HL-60/S4 (cell line): ENCODE data around the gene KIAA0586.
"Not testable (repeated sequence)": the region's sequence is repeated elsewhere in the genome, so short reads cannot be mapped to it uniquely, and the experiment has no call there.

Experiments
- in situ Hi-C: fragments of 300-500 bp; cut with MboI; formaldehyde crosslinking; loops from 2 replicates; pipeline ENCODE4 v1.14.3; 2022; ENCODE audit warnings: low sequenced_read_pairs

KIAA0586 gene

GRCh38 chr14:58463147-58463546, 35.6 kb downstream of the KIAA0586 start:
- in situ Hi-C loops: no loop called here

- in situ Hi-C loops: no loop called here
Observed at GRCh38 chr14:58464652-58465051, 37.1 kb downstream of the KIAA0586 start.

- in situ Hi-C loops: no loop called here
Observed at GRCh38 chr14:58465421-58465820, 37.9 kb downstream of the KIAA0586 start.

- in situ Hi-C loops: no loop called here
Observed at GRCh38 chr14:58466459-58466858, 38.9 kb downstream of the KIAA0586 start.

GRCh38 chr14:58467575-58467974, 40.1 kb downstream of the KIAA0586 start:
- in situ Hi-C loops: no loop called here

- in situ Hi-C loops: no loop called here
Observed at GRCh38 chr14:58469309-58469708, 41.8 kb downstream of the KIAA0586 start.

- in situ Hi-C loops: no loop called here
Observed at GRCh38 chr14:58476320-58476719, 48.8 kb downstream of the KIAA0586 start.

- in situ Hi-C loops: no loop called here
Observed at GRCh38 chr14:58477653-58478052, 50.1 kb downstream of the KIAA0586 start.

- in situ Hi-C loops: not testable (repeated sequence)
Observed at GRCh38 chr14:58478329-58478728, 50.8 kb downstream of the KIAA0586 start.

GRCh38 chr14:58479975-58480374, 52.5 kb downstream of the KIAA0586 start:
- in situ Hi-C loops: no loop called here

GRCh38 chr14:58484176-58484575, 56.7 kb downstream of the KIAA0586 start:
- in situ Hi-C loops: no loop called here

- in situ Hi-C loops: no loop called here
Observed at GRCh38 chr14:58488550-58488949, 61.0 kb downstream of the KIAA0586 start.

- in situ Hi-C loops: no loop called here
Observed at GRCh38 chr14:58491593-58491992, 64.1 kb downstream of the KIAA0586 start.

- in situ Hi-C loops: no loop called here
Observed at GRCh38 chr14:58492044-58492443, 64.5 kb downstream of the KIAA0586 start.

GRCh38 chr14:58501214-58501816, 73.8 kb downstream of the KIAA0586 start:
- in situ Hi-C loops: no loop called here

GRCh38 chr14:58513272-58513671, 85.8 kb downstream of the KIAA0586 start:
- in situ Hi-C loops: no loop called here

GRCh38 chr14:58517592-58517991, 90.1 kb downstream of the KIAA0586 start:
- in situ Hi-C loops: no loop called here

GRCh38 chr14:58525691-58526090, 98.2 kb downstream of the KIAA0586 start:
- in situ Hi-C loops: not testable (repeated sequence)

- in situ Hi-C loops: no loop called here
Observed at GRCh38 chr14:58533446-58533845, 105.9 kb downstream of the KIAA0586 start.

GRCh38 chr14:58535044-58535443, 107.5 kb downstream of the KIAA0586 start:
- in situ Hi-C loops: no loop called here

- in situ Hi-C loops: no loop called here
Observed at GRCh38 chr14:58537004-58537403, 109.5 kb downstream of the KIAA0586 start.

GRCh38 chr14:58540749-58541632, 113.5 kb downstream of the KIAA0586 start:
- in situ Hi-C loops: no loop called here
